ENCODE results near the gene IL3.

GRCh38 chr5:132056610-132057497, 3.6 kb upstream of the IL3 start:
- no peak for TF ChIP-seq CTCF (IDR thresholded peaks at IDR 0.05; ENCODE audit: poor library complexity)
- TF ChIP-seq EZH2 (IDR thresholded peaks at IDR 0.05; ENCODE audit: borderline replicate concordance): no peak

All from hepatocyte (in vitro differentiated cells).